NCI-H1417 (cell line): ENCODE data around the gene LDLRAD3.
"Not testable (repeated sequence)": the region's sequence is repeated elsewhere in the genome, so short reads cannot be mapped to it uniquely, and the experiment has no call there.

Experiments used
- DNase-seq, 3 experiments: peaks; one replicate each; lab custom pipeline; 2025; lab: John Stamatoyannopoulos, UW

Gene LDLRAD3

GRCh38 chr11:36162006-36162882 is 218.4 kb downstream of the LDLRAD3 start:
- DNase-seq = no peak

GRCh38 chr11:36162883-36163434 is 219.1 kb downstream of the LDLRAD3 start:
- peak in 1 of 3 experiments; percentile 86 for DNase-seq

GRCh38 chr11:36164506-36165250 is 220.8 kb downstream of the LDLRAD3 start:
- DNase-seq = no peak

- DNase-seq = peak in 1 of 3 experiments; percentile 36
Observed at GRCh38 chr11:36165621-36166397, 221.9 kb downstream of the LDLRAD3 start.

- DNase-seq = no peak
Observed at GRCh38 chr11:36167073-36167472, 223.2 kb downstream of the LDLRAD3 start.

DNA sequence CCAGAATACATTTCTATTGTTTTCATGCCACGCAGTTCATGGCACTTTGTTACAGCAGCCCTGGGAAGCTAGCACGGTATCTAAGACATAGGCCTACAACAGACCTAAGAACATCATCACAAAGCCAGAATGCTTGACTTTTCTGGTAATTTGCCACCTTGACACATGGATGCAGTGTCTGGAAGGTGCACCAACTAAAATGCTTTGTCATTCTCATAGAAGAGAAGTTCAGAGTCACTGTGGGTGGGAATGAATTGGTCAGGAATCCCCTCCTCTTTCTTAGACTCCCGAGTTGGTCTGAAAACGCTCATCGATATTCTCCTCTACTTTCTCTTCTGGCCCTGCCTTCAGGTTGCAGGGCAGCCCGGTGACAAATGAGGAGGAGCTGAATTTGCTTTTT is 223.9 kb downstream of the LDLRAD3 start:
- DNase-seq = no peak

DNA sequence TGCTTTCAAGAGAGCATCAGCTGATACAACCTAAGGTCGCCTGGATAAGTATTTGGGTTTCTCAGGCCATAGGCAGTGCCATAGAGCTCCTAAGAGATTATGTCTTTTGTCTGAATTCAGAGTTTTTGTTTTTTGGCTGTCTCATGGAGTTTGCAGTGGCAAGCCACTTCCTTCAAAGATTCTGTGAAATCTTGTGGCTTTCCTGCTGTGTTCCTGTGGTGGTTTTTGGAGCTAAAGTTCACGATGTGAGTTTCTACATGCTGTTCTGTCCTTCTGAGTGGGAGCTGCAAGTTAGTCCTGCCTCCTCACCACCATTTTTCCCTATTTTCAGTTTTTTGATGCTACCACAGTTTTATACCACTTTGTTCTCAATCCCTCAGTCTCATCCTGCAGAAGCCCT is 234.0 kb downstream of the LDLRAD3 start:
- no peak for DNase-seq

DNA sequence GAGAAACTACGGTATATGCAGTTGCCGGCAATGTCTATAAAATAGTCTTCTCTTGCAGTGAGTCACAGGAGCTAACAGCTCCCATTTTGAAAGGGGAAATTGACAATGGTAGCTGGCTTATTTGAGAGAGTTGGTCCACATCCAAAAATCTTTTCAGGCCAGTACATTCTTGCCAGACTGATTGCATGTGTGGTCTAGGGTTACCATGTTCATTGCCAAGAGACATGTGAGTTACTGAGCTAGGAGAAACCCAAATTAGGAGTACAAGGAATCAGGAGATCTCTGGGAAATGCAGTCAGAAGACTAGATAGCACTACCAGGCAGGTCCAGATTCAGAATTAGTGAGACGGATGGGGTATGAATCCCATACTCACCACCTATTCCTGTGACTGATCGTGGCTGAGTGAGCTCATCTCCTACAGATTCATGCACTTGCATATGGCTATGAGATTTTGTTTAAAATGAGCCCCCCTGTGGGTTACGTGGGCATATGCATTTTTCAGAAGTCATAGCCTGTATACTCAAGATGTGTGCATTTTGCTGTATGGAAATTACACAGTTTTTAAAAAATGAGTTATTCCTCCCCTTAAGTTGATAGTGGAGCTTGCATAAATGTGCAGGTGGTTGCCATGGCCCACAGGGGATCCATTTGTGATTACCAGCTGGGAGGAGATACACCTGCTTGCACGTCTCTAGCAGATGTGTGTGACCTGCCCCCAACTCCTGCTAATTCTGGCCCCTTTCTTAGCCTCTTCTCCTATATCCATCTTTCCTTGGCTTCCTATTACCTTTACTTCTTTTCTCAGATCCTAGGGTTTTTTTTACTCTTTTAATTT is 242.7 kb downstream of the LDLRAD3 start:
- DNase-seq = peak in 1 of 3 experiments; percentile 27

DNA sequence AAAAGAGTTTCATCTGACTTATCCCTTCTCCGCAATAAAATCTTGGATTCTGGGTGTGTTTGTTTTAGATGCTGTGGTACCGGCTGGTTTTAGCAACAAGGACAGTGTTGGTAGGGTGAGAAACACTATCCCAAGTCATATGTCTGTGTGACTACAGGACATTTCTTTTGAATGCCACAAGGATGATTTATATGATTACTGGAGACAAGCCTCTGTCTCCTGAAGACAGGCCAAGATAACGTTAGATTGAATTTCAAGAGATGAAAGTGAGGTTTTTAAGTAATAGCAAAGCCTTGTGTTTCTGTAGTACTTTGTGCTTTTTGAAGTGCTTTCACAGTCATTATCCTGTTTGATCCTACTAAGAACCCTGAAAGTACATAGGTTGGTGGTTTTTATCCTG is 243.8 kb downstream of the LDLRAD3 start:
- DNase-seq = peak in 1 of 3 experiments; percentile 20

- not testable (repeated sequence) for DNase-seq
Observed at GRCh38 chr11:36189735-36190134, 245.9 kb downstream of the LDLRAD3 start.

DNA sequence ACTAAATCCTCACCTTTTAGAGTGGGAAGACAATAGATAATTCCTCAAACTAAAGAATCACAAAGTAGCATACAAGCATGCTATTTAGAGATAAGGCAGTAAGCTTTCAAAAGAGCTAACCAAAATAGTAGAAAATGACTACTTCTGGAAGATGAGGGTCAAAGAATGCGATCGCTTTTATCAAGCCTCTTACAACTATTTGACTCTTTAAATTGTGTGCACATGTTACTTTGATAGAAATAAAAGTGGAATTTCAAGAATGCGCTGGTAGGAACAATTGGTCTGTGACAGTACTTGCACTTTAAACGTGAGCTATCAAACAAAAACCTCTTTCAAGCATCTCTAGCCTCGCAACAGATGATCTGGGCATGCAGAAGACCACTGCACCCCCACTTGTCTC is 248.1 kb downstream of the LDLRAD3 start:
- no peak for DNase-seq

DNA sequence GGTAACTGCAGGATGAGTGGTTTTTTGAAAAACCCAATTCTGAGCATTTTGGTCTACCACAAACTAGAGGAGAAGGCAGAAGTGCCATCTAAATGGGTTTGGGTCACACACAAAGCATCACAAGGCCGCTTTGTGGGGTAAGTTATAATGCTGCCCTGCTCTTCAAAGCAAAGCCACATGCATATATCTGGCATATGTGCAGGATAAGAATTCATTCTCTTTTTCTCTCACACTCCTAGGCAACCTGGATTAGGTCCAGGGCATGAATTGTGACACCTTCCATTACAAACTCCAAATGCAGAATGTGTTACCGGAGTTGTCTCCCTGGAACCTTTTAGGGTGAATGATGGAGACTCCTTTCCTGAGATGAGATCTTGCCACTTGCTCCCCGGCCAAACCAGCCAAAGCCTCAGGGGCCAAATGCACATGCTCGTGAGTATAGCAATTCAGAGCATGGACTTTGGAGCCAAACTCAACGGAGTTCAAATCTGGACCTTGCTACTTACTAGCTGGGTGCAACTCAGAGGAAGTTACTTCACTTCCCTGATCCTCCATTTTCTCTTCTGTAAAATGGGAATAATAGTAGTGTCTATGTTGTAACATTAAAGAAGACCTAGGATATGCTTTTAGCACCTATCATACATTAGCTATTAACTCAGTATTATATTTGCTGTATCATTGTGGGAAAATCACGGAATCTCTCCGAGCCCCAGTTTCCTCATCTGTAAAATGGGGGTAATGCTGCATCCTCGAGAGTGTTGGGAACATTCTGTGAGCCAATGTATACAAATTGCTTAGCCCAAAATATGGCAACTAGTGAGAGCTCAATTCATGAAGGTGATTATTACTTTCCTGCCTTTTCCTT is 248.8 kb downstream of the LDLRAD3 start:
- DNase-seq = no peak

DNA sequence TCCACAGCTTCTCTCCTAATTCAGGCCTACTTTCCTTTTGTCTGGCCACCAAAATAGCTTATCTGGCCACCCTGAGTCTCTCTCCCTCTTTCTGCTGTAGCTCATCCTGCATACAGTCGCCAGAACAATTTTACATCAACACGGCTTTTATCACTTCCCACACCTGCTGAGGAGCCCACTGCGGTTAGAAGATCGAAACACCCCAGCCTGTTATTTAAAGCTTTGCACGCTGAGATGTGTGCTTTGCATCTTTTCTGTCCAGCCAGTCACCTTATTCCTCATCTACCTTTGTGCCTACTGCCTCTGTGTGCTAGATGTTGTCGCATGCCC is 249.4 kb downstream of the LDLRAD3 start:
- DNase-seq = no peak

- DNase-seq = no peak
Observed at GRCh38 chr11:36193721-36194120, 249.9 kb downstream of the LDLRAD3 start.

- DNase-seq = no peak
Observed at GRCh38 chr11:36195496-36196354, 251.9 kb downstream of the LDLRAD3 start.

DNA sequence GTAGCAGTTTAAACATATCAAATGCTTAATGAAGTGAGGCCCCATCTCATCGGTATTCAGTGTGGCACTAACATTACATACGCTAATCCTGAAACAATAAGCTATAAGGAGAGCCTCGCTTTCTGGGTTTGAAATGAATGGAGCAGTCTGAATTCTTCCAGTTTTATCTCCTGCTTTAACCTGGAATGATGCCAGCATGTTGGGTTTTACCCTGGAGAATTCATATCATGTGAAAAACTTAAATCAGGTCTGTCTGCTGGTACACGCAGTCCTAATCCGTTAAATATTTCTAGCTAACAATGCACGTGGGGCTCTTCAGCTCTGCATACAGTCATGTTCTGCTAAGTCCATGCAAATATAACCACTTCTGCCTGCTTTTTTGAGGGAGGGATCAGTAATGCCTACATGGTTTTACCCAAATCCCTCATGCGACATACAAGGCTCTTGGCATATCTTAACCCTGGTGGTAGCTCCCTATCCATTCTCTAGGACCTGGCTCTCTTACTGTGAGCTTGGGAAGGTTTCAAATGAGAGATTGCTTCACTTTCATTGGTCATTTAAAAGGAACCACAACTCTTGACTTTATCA is 252.6 kb downstream of the LDLRAD3 start:
- DNase-seq = no peak

GRCh38 chr11:36201411-36201810 is 257.5 kb downstream of the LDLRAD3 start:
- no peak for DNase-seq

DNA sequence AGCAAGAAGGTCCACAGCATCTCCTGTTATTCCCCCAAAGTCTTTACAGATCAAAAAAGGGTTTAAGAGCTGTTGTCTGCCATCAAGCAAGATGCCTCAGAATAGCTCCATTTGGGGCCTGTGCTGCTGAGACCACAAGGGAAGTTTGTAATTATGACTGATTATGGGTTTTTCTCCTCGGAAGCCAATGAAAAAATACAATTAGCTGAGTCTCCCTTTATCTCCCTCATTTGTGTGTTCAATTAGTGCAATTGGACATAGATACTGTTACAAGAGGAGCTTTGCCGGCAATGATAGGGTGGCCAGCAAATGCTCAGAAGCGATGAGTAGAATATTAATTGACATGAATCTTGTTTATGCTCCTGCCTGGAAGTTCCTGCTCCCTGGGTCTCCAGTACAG is 261.7 kb downstream of the LDLRAD3 start:
- DNase-seq = no peak

GRCh38 chr11:36210529-36210928 is 266.7 kb downstream of the LDLRAD3 start:
- no peak for DNase-seq
